GM21619 (cell line): ENCODE data around the gene RFX4.

Experiments used
- ATAC-seq: cut with Tn5 transposase; IDR thresholded peaks from one replicate; pipeline ENCODE4 v1.9.1; 2021; ENCODE audit not compliant: unreplicated experiment

The RFX4 gene

DNA sequence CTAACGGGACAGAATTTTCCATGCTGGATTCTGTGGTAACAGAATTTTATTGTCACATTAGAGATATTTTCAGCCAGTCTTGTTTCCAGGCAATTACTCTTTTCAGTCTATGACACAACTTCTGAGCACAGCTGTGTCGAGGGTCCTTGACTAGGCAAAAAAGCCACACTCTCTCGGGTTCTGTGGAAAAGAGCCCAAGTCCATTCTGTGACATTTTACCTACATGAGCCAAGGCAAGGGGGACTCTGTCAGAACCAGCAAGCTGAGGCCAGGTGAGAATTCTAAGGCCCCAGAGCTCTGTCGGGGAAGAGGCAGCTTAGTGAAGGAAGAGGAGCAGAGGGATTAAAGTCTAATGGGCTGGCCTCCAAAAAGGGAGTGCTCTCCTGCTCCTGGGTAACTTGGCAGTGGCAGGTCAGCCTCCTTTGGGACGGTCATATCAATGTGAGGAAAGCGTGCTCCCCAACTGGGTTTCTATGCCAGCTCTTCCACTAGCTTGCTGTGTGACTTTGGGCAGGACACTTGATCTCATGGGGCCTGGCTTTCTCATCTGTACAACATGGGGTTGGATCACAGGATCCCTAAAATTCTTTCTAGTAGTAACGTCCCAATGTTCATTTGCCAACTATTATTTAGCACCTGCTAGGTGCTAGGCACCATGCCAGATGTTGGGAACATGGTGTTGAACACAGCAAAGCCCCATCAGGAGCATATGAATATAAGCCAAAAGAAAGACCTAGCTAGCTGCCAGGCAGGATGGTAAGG is 175.7 kb downstream of the RFX4 start:
- no peak for ATAC-seq

DNA sequence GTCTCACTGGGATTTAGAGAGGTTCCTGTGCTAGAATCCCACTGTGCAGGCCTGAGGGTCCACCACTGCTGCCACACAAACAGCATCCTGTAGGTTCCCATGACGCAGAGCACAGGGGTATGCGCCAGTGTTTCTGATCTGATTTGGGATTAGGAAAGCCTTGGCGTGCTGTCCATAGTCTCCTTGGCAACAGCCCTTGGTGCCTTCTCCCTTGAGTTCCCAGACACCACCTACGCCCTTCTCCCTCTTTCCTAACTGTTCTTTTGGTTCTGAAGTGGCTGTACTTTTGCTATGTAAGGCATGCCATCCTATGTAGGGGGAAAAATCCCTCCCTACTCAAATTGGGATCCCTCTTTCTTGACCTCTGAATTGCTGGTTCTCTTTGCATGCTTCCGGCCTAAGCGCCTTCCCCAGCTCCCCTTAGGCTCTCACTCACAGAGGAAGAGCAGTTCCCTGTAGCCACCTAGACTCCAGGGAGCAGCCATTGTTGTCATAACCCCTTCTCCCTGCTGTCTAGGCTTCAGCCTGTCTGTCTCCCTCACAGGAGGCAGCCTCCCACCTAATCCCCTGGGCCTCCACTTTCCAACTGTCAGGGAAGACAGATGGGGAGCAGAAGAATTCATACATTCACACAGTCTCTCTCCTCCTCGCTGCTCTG is 176.9 kb downstream of the RFX4 start:
- ATAC-seq = no peak

GRCh38 chr12:106760184-106760531 is 177.4 kb downstream of the RFX4 start:
- peak; percentile 99 for ATAC-seq

GRCh38 chr12:106764220-106764619 is 181.4 kb downstream of the RFX4 start:
- ATAC-seq = no peak

DNA sequence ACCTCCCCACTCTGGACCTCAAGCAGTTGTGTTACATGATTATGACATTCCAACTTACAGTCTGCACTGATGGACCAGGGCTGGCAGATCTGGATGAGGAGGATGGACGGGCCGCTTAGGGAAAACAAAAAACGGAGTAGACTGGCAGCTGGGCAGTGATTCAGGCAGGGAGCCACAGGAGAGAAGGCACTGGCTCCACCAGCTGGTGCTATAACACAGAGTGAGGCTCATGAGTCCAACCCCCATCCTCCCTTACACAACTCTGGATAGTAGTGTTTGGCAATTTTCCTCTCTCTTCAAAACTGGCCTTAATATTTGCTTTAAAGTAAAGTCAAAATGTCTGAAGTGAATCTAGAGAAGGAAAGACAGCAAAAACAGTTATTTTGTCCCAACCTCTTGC is 181.9 kb downstream of the RFX4 start:
- ATAC-seq = no peak

DNA sequence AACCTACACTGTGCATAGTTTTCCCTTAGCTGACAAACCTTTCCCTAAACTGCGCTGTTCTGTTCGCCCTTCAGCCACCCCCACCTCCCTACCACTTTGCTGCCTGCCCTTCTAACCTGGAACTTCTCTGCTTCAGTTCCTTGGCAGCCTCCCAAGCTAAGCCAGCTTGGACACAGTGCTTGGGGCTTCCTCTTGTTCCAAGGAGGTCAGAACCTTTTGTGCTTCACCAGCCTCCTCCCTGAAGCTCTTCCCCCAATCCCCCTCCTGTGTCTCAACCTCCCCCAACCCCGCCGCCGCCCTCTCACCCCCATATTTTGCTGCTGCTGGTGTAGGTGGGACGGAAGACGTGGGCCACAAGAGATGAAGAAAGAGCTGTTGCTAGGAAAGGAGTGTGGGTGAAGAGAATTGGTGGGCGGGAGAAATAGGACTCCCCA is 183.6 kb downstream of the RFX4 start:
- no peak for ATAC-seq

- no peak for ATAC-seq
Measured at GRCh38 chr12:106767206-106767605, 184.4 kb downstream of the RFX4 start.

GRCh38 chr12:106767954-106768822 is 185.4 kb downstream of the RFX4 start:
- no peak for ATAC-seq

DNA sequence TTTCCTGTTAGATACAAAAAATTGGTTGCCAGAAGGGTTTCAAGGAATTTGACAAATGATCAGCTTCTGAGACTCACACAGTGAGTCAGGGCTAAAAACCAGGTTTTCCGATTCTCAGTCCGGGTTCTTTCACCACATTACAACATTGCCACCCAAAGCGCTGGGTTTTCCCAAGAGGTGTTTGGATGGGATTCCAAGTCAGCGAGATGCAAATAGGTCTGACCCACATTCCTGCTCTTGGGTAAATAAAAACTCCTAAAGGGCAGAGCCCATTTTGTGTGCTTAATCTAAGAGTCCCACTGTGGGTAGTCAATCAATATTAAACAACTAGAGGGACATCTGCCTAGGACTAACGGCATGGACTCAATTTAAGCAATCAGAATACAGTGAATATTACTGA is 186.3 kb downstream of the RFX4 start:
- ATAC-seq = no peak

DNA sequence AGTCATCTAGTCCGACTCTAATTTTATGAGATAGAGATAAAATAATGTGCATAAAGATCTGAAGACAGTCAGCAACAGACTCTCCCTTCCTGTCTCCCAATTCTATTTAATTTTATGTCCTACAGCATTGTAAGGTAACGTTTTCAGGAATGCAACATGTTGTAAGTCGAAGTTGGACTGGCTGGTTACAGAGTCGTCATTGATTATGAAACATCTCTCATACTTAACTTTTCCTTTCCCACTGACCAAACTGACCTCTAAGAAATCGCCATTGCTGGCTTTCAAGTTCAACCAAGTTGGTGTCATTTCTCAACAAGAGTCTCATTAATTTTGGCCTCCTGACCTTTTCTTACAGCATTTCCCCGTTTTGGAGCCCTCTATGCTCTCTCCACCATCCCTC is 186.7 kb downstream of the RFX4 start:
- ATAC-seq = no peak

DNA sequence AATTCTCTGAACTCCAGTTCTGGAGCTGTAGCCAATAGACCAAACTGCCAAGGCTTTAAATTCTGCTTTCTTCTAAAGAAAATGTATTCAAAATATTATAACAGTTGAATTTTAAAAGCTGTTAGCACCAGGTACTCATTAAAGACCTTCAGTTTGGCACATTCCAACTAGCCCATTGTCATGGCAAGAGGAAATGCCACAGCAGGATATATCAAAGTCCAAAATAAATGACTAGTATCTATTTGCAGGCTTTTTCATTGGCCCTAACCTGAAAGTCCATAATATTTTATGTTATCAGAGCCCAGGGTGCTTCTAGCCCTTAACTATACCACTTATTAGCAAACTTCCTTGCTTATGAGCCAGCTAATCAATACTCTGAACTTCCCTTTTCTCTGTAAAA is 188.6 kb downstream of the RFX4 start:
- ATAC-seq = no peak

GRCh38 chr12:106773286-106774004 is 190.6 kb downstream of the RFX4 start:
- no peak for ATAC-seq

GRCh38 chr12:106774005-106774807 is 191.4 kb downstream of the RFX4 start, which contains the start of gene RIC8B:
Gene RIC8B (plus strand): TSS chr12:106774682. CDS start chr12:106774746, 64 bp downstream.
- ATAC-seq = peak; percentile 88

GRCh38 chr12:106774808-106775524 is 192.2 kb downstream of the RFX4 start:
- ATAC-seq = no peak

- no peak for ATAC-seq
Measured at GRCh38 chr12:106776897-106777296, 194.1 kb downstream of the RFX4 start.

DNA sequence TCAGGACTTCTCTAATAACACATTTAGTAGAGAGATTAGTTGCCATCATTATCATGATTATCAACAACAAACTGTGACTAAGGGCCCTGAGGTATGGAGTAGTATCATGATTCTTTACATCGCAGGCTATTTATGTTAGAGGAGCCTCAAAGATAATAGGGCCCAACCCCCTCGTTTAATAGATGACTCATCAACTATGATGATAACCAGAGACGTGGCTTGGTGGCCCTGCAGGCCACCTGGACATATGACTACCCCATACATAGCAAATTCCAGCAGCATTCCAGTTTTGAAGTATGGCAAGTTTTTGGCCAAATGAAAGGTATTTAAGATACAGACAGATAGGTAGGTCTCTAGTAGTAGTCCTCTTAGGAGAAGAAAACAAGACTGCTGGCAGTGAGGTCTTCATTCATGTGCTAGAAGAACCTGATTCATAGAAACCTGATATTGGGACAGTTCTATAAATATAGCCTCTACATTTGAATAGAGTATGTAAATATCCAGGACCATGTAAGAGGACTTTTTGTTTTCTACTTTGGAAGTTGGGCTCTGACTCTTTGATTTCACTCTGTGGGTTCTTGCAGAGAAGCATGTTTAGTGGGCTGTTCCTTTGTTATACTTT is 197.3 kb downstream of the RFX4 start:
- ATAC-seq = no peak

- no peak for ATAC-seq
Measured at GRCh38 chr12:106782619-106783018, 199.8 kb downstream of the RFX4 start.

DNA sequence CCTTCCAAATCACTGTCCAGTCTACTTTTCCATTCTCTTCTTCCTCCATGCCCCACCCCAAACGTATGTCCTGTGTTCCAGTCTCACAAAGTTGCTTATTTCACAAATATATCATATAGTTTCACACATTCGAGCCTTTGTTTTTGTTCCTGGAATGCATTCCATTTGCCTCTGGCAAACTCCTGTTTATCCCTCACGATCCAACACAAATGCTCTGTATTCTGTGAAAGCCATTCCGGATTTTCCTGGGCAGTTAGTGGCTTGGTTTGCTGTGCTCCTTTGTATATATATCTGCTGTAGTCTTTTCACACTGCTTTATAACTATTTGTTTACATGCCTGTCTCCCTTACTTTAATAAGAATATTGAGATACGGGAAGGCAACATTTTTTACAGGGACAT is 200.7 kb downstream of the RFX4 start:
- ATAC-seq = no peak

DNA sequence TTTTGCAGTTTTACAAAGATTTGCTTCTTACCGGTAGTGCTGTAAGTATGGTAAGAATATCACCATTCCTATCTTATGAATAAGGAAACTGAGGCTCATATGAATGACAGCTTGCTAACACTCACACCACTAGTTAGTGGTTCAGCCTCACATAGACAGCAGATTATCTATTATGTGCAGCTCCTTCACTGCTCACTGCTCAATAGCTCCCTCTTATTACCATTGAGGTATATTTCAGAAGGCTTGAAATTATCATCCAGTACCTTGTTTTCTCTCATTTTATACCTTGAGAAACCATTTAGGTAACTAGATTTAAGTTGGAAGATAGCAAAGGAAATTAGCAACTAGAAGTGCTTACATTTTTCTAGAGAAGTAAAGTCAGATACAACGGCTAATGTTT is 207.2 kb downstream of the RFX4 start:
- no peak for ATAC-seq
